Measurements from ENCODE around the gene SLCO3A1. TPM values are rescaled to one million over a fixed set of nuclear protein-coding genes. Genes with fewer than 3 reads are reported as not detected.

Gene SLCO3A1
- total RNA-seq, 1 experiment from 2014 or later, result 5.1 TPM

DNA sequence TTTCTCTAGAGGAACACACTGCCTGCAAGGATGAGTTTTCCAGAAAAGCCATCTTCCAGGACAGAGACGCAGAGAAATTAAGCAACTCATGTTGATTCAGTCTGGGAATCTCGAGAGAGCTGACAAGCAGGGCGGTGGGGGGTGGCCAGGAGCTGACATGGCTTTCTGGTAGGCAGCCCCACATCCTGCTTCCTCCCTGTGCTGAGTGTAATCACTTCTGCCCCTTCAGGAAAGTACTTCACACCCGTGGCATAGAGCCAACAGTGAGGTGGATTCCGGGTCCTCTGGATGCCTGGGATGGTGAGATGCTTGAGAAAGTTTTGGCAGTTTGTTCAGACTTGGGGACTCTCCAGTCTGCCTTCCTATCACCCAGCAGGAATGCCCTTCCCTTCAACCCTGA lies 221.1 kb downstream of the SLCO3A1 start:
- H2AFZ ChIP-seq (ENCODE audit: low read depth, low read length, poor library complexity, severe bottlenecking), result no peak overlapping the region
- no peak overlapping the region for H3K4me3 ChIP-seq (replicated peaks in 1 of 2; ENCODE audit: low read depth in 1 of 2, low read length in 2 of 2)
- TF ChIP-seq ATF3 (IDR thresholded peaks at IDR 0.05) (no peak), EZH2phosphoT487 (IDR thresholded peaks at IDR 0.05; ENCODE audit: borderline replicate concordance) (no peak), SP1 (IDR thresholded peaks at IDR 0.05; ENCODE audit: low read depth) (no peak), YY1 (IDR thresholded peaks at IDR 0.05; ENCODE audit: extremely low read depth, insufficient replicate concordance, low read depth, low read length) (no peak), POLR2A (IDR thresholded peaks at IDR 0.05; ENCODE audit: borderline replicate concordance, extremely low read depth, insufficient read depth, insufficient read length) (no peak), REST (IDR thresholded peaks at IDR 0.05; ENCODE audit: low read depth) (no peak), RAD21 (IDR thresholded peaks at IDR 0.05; ENCODE audit: low read depth) (no peak), FOSL1 (IDR thresholded peaks at IDR 0.05; ENCODE audit: low read depth) (no peak), EZH2 (IDR thresholded peaks at IDR 0.05) (no peak), CTCF (IDR thresholded peaks at IDR 0.05 in 2 of 3, conservative IDR thresholded peaks at IDR 0.05 in 1 of 3; ENCODE audit: borderline replicate concordance in 1 of 3, insufficient read depth in 1 of 3, low read depth in 2 of 3, low read length in 2 of 3) (no peak), ZFX (IDR thresholded peaks at IDR 0.05) (no peak), ZBTB33 (IDR thresholded peaks at IDR 0.05; ENCODE audit: extremely low read depth, insufficient replicate concordance, low read length) (no peak)
- intact Hi-C loops (cut with micrococcal nuclease), result loop anchor here (5.0 kb wide), 1 partner anchor 187 kb away; no protein-coding TSS in a partner anchor
- no peak overlapping the region for H3K27ac ChIP-seq (ENCODE audit: low read depth, low read length)
- peaks cover 0 to 6% of the 10 kb centered on the region in 2 experiments; a peak in 2 of 4 replicates for H3K4me1 ChIP-seq (ENCODE audit: control insufficient read depth in 1 of 2, insufficient read depth in 2 of 2, low read length in 2 of 2)
- no peaks in the 10 kb centered on the region for H3K36me3 ChIP-seq (ENCODE audit: control insufficient read depth in 1 of 2, insufficient read depth in 2 of 2, low read length in 2 of 2)
- no peaks in the 10 kb centered on the region for H4K20me1 ChIP-seq (ENCODE audit: insufficient read depth)
- RAD21 ChIA-PET (ENCODE audit: low non-redundant PET in 1 of 2, low total read pairs in 2 of 2, uncharacterized antibody in 2 of 2, unreplicated experiment in 2 of 2), result no interaction called here
- H3K4me2 ChIP-seq (ENCODE audit: low read length), result no peak overlapping the region
- BruUV-seq (replicated peaks), result no TSS peak
- ATAC-seq (no peak), DNase-seq (ENCODE audit: low read depth, low spot score) (no peak)
- H3K9me2 ChIP-seq (ENCODE audit: insufficient read depth), result no peaks in the 10 kb centered on the region
- H3K27me3 ChIP-seq (ENCODE audit: insufficient read depth, low read length), result no peaks in the 10 kb centered on the region
- no peaks in the 10 kb centered on the region for H3K9me3 ChIP-seq (ENCODE audit: control insufficient read depth in 1 of 2, insufficient read depth in 1 of 2, low read depth in 1 of 2, low read length in 2 of 2)
- no peak overlapping the region for H3K9ac ChIP-seq (ENCODE audit: low read length)
- no peaks in the 10 kb centered on the region for H3K79me2 ChIP-seq (ENCODE audit: insufficient read depth, low read length)
- CTCF ChIA-PET, result no interaction called here
- POLR2A ChIA-PET, result no interaction called here

Measured in HCT116 (cell line).